MV-4-11 (cell line): Measurements from ENCODE around the gene PFN1.
A peak's percentile ranks its signal among the peaks of the same experiment; 100 is the strongest.

Experiments used
- DNase-seq: peaks from one replicate; lab custom pipeline; 2025; lab: John Stamatoyannopoulos, UW

PFN1 gene

GRCh38 chr17:4967539-4968485 lies 19.5 kb upstream of the PFN1 start, which contains the start of gene SPAG7:
SPAG7 (minus strand) TSS chr17:4967817; CDS start chr17:4967804, 13 bp downstream.
- peak; percentile 93 for DNase-seq

- DNase-seq, result peak; percentile 100
Measured at GRCh38 chr17:4966844-4967538, 18.7 kb upstream of the PFN1 start.

- DNase-seq, result no peak
Measured at GRCh38 chr17:4965311-4965986, 17.1 kb upstream of the PFN1 start.

GRCh38 chr17:4960279-4960922 lies 12.1 kb upstream of the PFN1 start:
- no peak for DNase-seq

GRCh38 chr17:4959261-4959965 lies 11.1 kb upstream of the PFN1 start:
- DNase-seq, result no peak

GRCh38 chr17:4958102-4958501 lies 9.8 kb upstream of the PFN1 start:
- DNase-seq, result no peak

- no peak for DNase-seq
Measured at GRCh38 chr17:4956493-4957061, 8.2 kb upstream of the PFN1 start.

GRCh38 chr17:4955091-4955490 lies 6.8 kb upstream of the PFN1 start:
- no peak for DNase-seq

- DNase-seq, result no peak
Measured at GRCh38 chr17:4953451-4953961, 5.2 kb upstream of the PFN1 start.

- DNase-seq, result no peak
Measured at GRCh38 chr17:4951486-4951885, 3.2 kb upstream of the PFN1 start.

- DNase-seq, result no peak
Measured at GRCh38 chr17:4950746-4951204, 2.4 kb upstream of the PFN1 start, which contains the start of gene ENO3. ENO3 (plus strand) TSS chr17:4951119; CDS start chr17:4951830, 711 bp downstream.

GRCh38 chr17:4950075-4950745 lies 1.9 kb upstream of the PFN1 start:
- peak; percentile 42 for DNase-seq

- peak; percentile 73 for DNase-seq
Measured at GRCh38 chr17:4949321-4950074, 1.2 kb upstream of the PFN1 start.

GRCh38 chr17:4948931-4949320 lies 596 bp upstream of the PFN1 start:
- DNase-seq, result peak; percentile 89

- DNase-seq, result peak; percentile 45
Measured at GRCh38 chr17:4947411-4948165, 742 bp downstream of the PFN1 start.

- DNase-seq, result peak; percentile 38
Measured at GRCh38 chr17:4947010-4947410, 1.3 kb downstream of the PFN1 start.

- no peak for DNase-seq
Measured at GRCh38 chr17:4946312-4946976, 1.9 kb downstream of the PFN1 start.

GRCh38 chr17:4945944-4946280 lies 2.4 kb downstream of the PFN1 start:
- DNase-seq, result no peak
